H9 (cell line): ENCODE measurements around the gene EXPH5. TPM values are rescaled to one million over a fixed set of nuclear protein-coding genes. Genes with fewer than 3 reads are reported as not detected.

Source experiments
- DNase-seq: peaks from one replicate; pipeline ENCODE4 v3.0.0-alpha.2; 2017
- H2AFZ ChIP-seq: one replicate; pipeline ENCODE4 v1.6.1; 2013; ENCODE audit warnings: mild to moderate bottlenecking, low read length, control low read depth, moderate library complexity
- H2AK5ac ChIP-seq: 2 replicates; pipeline ENCODE4 v1.6.1; 2013; ENCODE audit warnings: low read length, control low read depth, mixed read lengths; ENCODE audit not compliant: insufficient read length
- H2BK120ac ChIP-seq: one replicate; pipeline ENCODE4 v1.6.1; 2013; ENCODE audit warnings: low read depth, mild to moderate bottlenecking, low read length, control low read depth, inconsistent platforms; ENCODE audit not compliant: poor library complexity, severe bottlenecking
- H2BK12ac ChIP-seq: 2 replicates; pipeline ENCODE4 v1.6.1; 2013; ENCODE audit warnings: low read length, control low read depth, mixed read lengths, low read depth; ENCODE audit not compliant: insufficient read length
- H2BK15ac ChIP-seq: 2 replicates; pipeline ENCODE4 v1.6.1; 2013; ENCODE audit warnings: low read depth, low read length, control low read depth
- H2BK20ac ChIP-seq: one replicate; pipeline ENCODE4 v1.6.1; 2013; ENCODE audit warnings: low read depth, mild to moderate bottlenecking, low read length, control low read depth, inconsistent platforms; ENCODE audit not compliant: poor library complexity, severe bottlenecking
- H2BK5ac ChIP-seq: 2 replicates; pipeline ENCODE4 v1.6.1; 2013; ENCODE audit warnings: low read length, control low read depth, mixed read lengths; ENCODE audit not compliant: insufficient read length
- H3K14ac ChIP-seq: 2 replicates; pipeline ENCODE4 v1.6.1; 2013; ENCODE audit warnings: low read length, control low read depth; ENCODE audit not compliant: insufficient read depth
- H3K18ac ChIP-seq: 2 replicates; pipeline ENCODE4 v1.6.1; 2013; ENCODE audit warnings: low read depth, mild to moderate bottlenecking, mixed read lengths, low read length, control low read depth; ENCODE audit not compliant: insufficient read length
- H3K23ac ChIP-seq: 2 replicates; pipeline ENCODE4 v1.6.1; 2013; ENCODE audit warnings: low read length, control low read depth, mixed read lengths, low read depth; ENCODE audit not compliant: insufficient read length
- H3K23me2 ChIP-seq: 2 replicates; pipeline ENCODE4 v1.6.1; 2013; ENCODE audit warnings: low read depth, mild to moderate bottlenecking, mixed read lengths, low read length, control low read depth; ENCODE audit not compliant: insufficient read length, poor library complexity, severe bottlenecking
- H3K27ac ChIP-seq: 2 replicates; pipeline ENCODE4 v1.5.1; 2013; ENCODE audit warnings: low read length, control low read depth, mixed read lengths, low read depth; ENCODE audit not compliant: insufficient read length
- H3K27me3 ChIP-seq: 2 replicates; pipeline ENCODE4 v1.6.1; 2013; ENCODE audit warnings: low read length, control low read depth, inconsistent platforms; ENCODE audit not compliant: insufficient read depth
- H3K4ac ChIP-seq: 2 replicates; pipeline ENCODE4 v1.6.1; 2013; ENCODE audit warnings: low read depth, mild to moderate bottlenecking, control low read depth, inconsistent platforms, low read length, moderate library complexity
- H3K4me1 ChIP-seq: 2 replicates; pipeline ENCODE4 v1.6.1; 2013; ENCODE audit warnings: low read length, control low read depth, inconsistent platforms; ENCODE audit not compliant: insufficient read depth
- H3K4me2 ChIP-seq: 2 replicates; pipeline ENCODE4 v1.6.1; 2013; ENCODE audit warnings: low read length, control low read depth, mixed read lengths; ENCODE audit not compliant: insufficient read length, insufficient read depth
- H3K56ac ChIP-seq: 2 replicates; pipeline ENCODE4 v1.6.1; 2013; ENCODE audit warnings: low read depth, mild to moderate bottlenecking, mixed read lengths, low read length, control low read depth; ENCODE audit not compliant: insufficient read length
- H3K79me1 ChIP-seq: 2 replicates; pipeline ENCODE4 v1.6.1; 2013; ENCODE audit warnings: low read depth, mild to moderate bottlenecking, moderate library complexity, low read length, control low read depth, inconsistent platforms; ENCODE audit not compliant: insufficient read depth, poor library complexity, severe bottlenecking
- H3K79me2 ChIP-seq: 2 replicates; pipeline ENCODE4 v1.6.1; 2013; ENCODE audit warnings: low read length, control low read depth, inconsistent platforms; ENCODE audit not compliant: insufficient read depth
- H3K9ac ChIP-seq: 2 replicates; pipeline ENCODE4 v1.6.1; 2013; ENCODE audit warnings: low read length, control low read depth, mixed read lengths; ENCODE audit not compliant: insufficient read length; ENCODE audit errors: extremely low read depth
- H3K9me3 ChIP-seq: one replicate; pipeline ENCODE4 v1.6.1; 2013; ENCODE audit warnings: low read depth, low read length, inconsistent platforms; ENCODE audit not compliant: control insufficient read depth
- H3T11ph ChIP-seq: one replicate; pipeline ENCODE4 v1.6.1; 2013; ENCODE audit warnings: mild to moderate bottlenecking, low read length, control low read depth, inconsistent platforms
- H4K20me1 ChIP-seq: one replicate; pipeline ENCODE4 v1.6.1; 2013; ENCODE audit not compliant: control insufficient read depth, insufficient read length, insufficient read depth
- H4K5ac ChIP-seq: 2 replicates; pipeline ENCODE4 v1.6.1; 2013; ENCODE audit warnings: low read depth, mild to moderate bottlenecking, mixed read lengths, low read length, control low read depth; ENCODE audit not compliant: insufficient read length
- H4K8ac ChIP-seq: replicated peaks from 2 replicates; pipeline ENCODE4 v1.6.1; 2013; ENCODE audit warnings: low read length, control low read depth, mixed read lengths, low read depth; ENCODE audit not compliant: insufficient read length
- H4K91ac ChIP-seq: 2 replicates; pipeline ENCODE4 v1.6.1; 2013; ENCODE audit warnings: low read depth, mild to moderate bottlenecking, moderate library complexity, mixed read lengths, low read length, control low read depth; ENCODE audit not compliant: insufficient read length
- H3K27ac Mint-ChIP-seq, 3 experiments: 2 replicates in 2 of 3; 3 replicates in 1 of 3; pipeline ENCODE4 v1.8.0; 2020 to 2021; ENCODE audit warnings: mixed read lengths in 3 of 3, mild to moderate bottlenecking in 1 of 3, moderate library complexity in 1 of 3
- H3K27me3 Mint-ChIP-seq: 2 replicates; pipeline ENCODE4 v1.8.0; 2021; ENCODE audit warnings: low read depth, mild to moderate bottlenecking, moderate library complexity, mixed read lengths
- H3K36me3 Mint-ChIP-seq, 3 experiments: 2 replicates in 2 of 3; 3 replicates in 1 of 3; pipeline ENCODE4 v1.8.0; 2020 to 2021; ENCODE audit warnings: low read depth in 3 of 3, mixed read lengths in 3 of 3; ENCODE audit not compliant: insufficient read depth in 1 of 3
- H3K4me1 Mint-ChIP-seq, 2 experiments: 2 replicates each; pipeline ENCODE4 v1.8.0; 2020; ENCODE audit warnings: mixed read lengths in 2 of 2
- H3K4me3 Mint-ChIP-seq, 2 experiments: 2 replicates in 1 of 2; 3 replicates in 1 of 2; pipeline ENCODE4 v1.8.0; 2020 to 2021; ENCODE audit warnings: mild to moderate bottlenecking in 2 of 2, mixed read lengths in 2 of 2, moderate library complexity in 1 of 2
- H3K9me3 Mint-ChIP-seq, 2 experiments: 2 replicates in 1 of 2; 3 replicates in 1 of 2; pipeline ENCODE4 v1.8.0; 2020; ENCODE audit warnings: mild to moderate bottlenecking in 2 of 2, mixed read lengths in 2 of 2, moderate library complexity in 1 of 2
- CTCF ChIP-seq: fragments of 200-600 bp; sonication (generic); conservative IDR thresholded peaks from 3 replicates; pipeline ENCODE4 v1.8.0; 2021; ENCODE audit warnings: antibody characterized with exemption, mild to moderate bottlenecking
- WGBS: extraction: QIAGEN DNeasy Blood & Tissue Kit; methylation state at CpG from one replicate; pipeline ENCODE4 v1.1.7; 2013; ENCODE audit warnings: missing lambda C conversion rate, low lambda C conversion rate, mixed read lengths; ENCODE audit not compliant: insufficient read length; ENCODE audit errors: extremely low coverage; 5-methylcytosine and 5-hydroxymethylcytosine counted together
- total RNA-seq: library from RNA; stranded (reverse); gene quantifications from 2 replicates; pipeline ENCODE4 v1.2.1, GENCODE V29; 2021

Gene EXPH5
- total RNA-seq, 1 experiment from 2014 or later, result 3.1 TPM

GRCh38 chr11:108614086-108614485 lies 20.5 kb upstream of the EXPH5 start:
- no peak overlapping the region for H2AK5ac ChIP-seq
- no peak overlapping the region for H2BK5ac ChIP-seq
- no peak overlapping the region for H4K8ac ChIP-seq
- no peaks in the 10 kb centered on the region for H3K27me3 Mint-ChIP-seq
- H4K5ac ChIP-seq, result no peak overlapping the region
- H3K4ac ChIP-seq, result no peak overlapping the region
- H2BK12ac ChIP-seq, result no peak overlapping the region
- no peaks in the 10 kb centered on the region for H3K9me3 ChIP-seq
- no peak overlapping the region for H3T11ph ChIP-seq
- H3K79me1 ChIP-seq, result no peaks in the 10 kb centered on the region
- H4K20me1 ChIP-seq, result no peaks in the 10 kb centered on the region
- no peak overlapping the region for H3K4me2 ChIP-seq
- no peak overlapping the region for H3K14ac ChIP-seq
- no peak for TF ChIP-seq CTCF
- H3K4me3 Mint-ChIP-seq, result no peak overlapping the region
- H3K9me3 Mint-ChIP-seq, result no peaks in the 10 kb centered on the region
- no peak overlapping the region; a peak in 1 of 7 replicates for H3K27ac Mint-ChIP-seq
- no peaks in the 10 kb centered on the region for H3K23me2 ChIP-seq
- no peaks in the 10 kb centered on the region for H3K4me1 ChIP-seq
- no peaks in the 10 kb centered on the region for H3K4me1 Mint-ChIP-seq
- no peak overlapping the region for H2BK120ac ChIP-seq
- no peaks in the 10 kb centered on the region for H3K36me3 Mint-ChIP-seq
- no peak overlapping the region for H2BK20ac ChIP-seq
- H2BK15ac ChIP-seq, result no peak overlapping the region
- WGBS, result no CpG with 5 or more reads among the region's 3 CpGs
- no peak overlapping the region for H3K18ac ChIP-seq
- no peak overlapping the region for H3K9ac ChIP-seq
- H4K91ac ChIP-seq, result no peak overlapping the region
- no peak overlapping the region for H3K23ac ChIP-seq
- no peaks in the 10 kb centered on the region for H3K79me2 ChIP-seq
- H3K27me3 ChIP-seq, result no peaks in the 10 kb centered on the region
- no peak overlapping the region for H3K56ac ChIP-seq
- no peak overlapping the region for H2AFZ ChIP-seq
- no peak for DNase-seq
- no peak overlapping the region for H3K27ac ChIP-seq
